HTERT RPE-1 (cell line): ENCODE data around the gene CENPS.
"Not testable (repeated sequence)": the region's sequence is repeated elsewhere in the genome, so short reads cannot be mapped to it uniquely, and the experiment has no call there.

Experiments
- in situ Hi-C: fragments of 300-500 bp; cut with MboI; formaldehyde crosslinking; loops from 4 replicates; pipeline ENCODE4 v1.14.3; 2020; ENCODE audit warnings: low sequenced_read_pairs

Gene CENPS

DNA sequence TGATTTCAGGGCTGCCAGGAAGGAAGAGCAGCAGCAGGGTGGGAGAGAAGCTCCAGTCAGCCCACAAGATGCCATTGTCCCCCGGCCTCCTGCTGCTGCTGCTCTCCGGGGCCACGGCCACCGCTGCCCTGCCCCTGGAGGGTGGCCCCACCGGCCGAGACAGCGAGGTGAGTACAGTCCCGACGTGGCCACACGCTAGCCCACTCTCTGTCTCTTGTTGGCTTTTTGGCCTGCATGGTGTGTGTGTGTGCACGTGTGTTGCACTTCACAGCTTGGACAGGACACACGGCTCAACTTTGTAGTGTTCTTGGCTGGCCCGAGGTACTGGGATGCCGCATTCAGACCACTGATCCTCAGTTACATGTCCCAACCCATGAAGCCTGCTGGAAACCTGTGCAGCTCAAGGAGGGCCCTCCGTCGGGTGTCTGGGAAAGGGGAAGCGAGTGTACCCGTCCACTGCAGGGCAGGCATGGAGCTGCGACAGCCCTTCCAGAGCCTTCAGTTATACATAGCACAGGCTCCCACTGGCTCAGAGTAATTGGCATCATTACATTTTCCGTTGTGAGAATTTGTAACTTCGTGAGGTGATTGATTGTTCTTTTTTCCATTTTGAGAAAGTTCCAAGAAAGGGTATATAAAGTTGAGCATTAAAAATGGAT, 20.1 kb downstream of the CENPS start:
- in situ Hi-C loops: no loop called here

DNA sequence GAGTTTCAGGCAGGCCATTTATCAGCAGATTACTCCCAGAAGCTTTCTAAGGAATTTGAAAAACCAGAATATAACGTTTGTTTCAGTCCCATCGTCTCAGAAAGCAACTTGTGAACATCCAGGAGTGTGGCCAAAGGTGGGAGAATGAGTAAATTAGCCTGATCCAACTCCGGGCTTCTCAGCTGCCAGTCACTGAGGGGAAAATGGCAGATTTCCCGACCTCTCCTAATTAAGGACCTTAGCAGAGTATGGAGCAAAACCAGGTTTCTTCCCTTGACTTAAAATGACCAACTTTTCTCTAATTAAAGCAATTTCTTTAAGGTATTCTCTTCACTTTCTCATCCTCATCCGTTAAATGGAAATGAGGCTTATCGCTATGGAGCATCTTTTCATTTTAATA, 20.6 kb downstream of the CENPS start:
- in situ Hi-C loops: no loop called here

DNA sequence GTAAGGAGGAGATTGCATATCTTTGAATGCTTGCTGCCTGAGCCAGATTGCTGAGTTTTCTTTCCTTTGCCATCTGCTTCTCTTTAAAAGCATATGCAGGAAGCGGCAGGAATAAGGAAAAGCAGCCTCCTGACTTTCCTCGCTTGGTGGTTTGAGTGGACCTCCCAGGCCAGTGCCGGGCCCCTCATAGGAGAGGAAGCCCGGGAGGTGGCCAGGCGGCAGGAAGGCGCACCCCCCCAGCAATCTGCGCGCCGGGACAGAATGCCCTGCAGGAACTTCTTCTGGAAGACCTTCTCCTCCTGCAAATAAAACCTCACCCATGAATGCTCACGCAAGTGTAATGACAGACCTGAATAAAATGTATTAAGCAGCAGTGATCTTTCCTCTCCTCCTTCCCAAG, 21.1 kb downstream of the CENPS start:
- in situ Hi-C loops: no loop called here

DNA sequence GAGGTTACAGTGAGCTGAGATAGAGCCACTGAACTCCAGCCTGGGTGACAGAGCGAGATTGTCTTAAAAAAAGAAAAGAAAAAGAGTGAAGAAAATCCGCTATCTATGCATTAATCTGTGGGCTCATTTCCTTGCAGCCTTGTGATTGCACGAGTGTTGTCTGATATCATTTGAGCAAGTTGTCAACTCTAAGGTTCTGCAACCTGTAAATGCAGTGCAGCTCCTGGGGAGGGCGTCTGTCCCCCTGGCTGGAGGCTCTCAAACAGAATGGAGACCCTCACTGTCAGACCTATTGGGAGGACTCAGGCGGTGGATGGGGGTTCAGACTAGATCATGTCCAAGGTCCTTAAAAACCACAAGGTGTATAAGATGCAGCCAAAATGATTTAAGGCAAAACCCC, 25.8 kb downstream of the CENPS start:
- in situ Hi-C loops: no loop called here

DNA sequence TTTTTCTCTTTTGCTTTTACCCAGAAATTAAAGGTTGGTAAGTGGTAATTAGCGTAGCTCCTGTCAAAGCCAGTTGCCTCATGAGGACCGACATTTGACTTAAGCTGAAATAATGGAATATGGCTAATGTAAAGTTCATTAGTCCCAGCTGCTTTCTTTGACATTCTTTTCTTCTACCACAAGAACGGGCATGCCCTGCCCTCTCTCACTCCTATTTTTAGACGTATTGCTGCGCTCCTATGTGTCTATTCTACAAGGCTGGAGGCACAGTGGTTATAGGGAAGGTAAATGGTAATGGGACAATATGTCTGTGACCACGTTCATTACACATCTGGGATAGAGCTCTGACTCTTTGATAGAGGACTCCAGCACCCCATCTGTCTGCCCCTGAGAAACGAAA, 26.4 kb downstream of the CENPS start:
- in situ Hi-C loops: no loop called here

DNA sequence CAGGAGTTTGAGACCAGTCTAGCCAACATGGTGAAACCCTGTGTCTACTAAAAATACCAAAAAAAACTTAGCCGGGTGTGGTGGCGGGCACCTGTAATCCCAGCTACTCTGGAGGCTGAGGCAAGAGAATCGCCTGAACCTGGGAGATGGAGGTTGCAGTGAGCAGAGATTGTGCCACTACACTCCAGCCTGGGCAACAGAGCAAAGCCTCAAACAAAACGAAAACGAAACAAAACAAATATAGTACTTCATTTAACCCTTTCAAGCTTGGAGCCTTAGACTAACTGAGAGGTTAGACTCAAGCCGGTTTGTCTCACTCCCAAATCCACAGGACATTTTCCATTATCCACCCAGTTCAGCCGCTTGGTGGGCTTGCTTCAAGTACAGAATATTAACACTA, 27.2 kb downstream of the CENPS start:
- in situ Hi-C loops: not testable (repeated sequence)

DNA sequence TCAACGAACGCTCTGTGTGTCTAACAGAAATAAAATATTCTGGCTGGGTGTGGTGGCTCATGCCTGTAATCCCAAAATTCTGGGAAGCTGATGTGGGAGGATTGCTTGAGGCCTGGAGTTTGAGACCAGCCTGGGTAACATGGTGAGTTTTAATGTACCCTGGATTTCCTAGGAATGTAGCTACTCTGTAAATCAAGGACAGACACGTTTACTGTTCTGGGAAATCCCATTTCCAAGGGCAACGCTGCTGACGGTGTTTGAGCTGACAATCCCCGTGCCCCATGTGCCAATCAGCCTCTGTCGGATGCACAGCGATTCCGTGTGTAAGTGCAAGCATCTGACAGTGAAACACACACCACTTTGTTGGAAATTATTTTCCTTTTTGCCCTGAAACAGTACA, 27.6 kb downstream of the CENPS start:
- in situ Hi-C loops: no loop called here

DNA sequence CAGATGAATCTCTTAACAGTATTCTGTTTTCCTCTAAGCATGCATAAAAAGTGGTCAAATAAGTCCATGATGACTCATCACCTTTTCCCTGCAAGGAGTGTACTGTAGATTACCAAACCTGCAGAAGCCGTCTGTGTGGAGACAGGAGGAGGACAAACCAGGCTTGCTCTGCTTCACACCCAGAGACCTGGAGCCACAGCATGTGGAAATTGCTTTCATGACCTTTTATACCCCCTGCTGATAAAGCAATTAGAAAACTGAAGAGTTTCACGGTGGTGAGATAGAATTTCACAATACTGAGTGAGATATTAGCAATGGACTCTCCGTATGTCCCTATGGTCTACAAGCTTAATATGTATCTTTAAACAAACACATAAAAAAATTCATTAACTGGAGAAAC, 29.0 kb downstream of the CENPS start:
- in situ Hi-C loops: no loop called here

DNA sequence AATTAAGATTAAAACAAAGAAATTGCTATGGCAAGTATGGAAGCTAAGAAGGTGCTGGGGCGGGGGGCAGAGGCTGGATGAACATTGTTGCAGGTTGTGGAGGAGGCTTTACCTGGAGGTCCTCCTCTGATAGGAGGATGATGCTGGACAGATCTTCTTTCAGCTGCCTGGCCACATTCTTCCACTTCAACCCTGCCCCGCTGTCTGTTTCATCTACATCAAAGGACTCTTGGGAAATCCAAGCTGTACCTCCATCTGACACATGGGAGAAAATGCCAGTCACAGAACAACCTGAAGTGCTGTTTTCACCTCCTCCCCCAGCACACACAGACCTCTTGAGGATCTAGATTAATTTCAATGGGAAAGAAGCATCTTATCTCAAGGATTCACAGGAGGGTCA, 36.8 kb downstream of the CENPS start:
- in situ Hi-C loops: no loop called here

DNA sequence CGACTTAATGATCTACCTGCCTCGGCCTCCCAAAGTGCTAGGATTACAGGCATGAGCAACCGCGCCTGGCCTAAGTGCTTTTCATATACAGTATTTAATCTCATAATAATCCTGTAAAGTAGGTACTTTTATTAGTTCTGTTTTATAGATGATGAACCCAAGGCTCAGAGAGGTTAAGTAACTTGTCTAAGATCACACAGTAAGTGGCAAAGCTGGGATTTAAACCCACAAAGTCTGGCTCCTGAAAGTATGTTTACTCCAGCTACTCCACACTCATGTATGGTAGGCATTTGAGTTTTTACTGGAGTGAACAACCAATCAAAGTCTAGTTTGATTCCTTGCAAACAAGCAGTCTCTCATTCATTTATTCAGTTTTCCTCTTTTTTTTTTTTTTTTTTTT, 39.8 kb downstream of the CENPS start:
- in situ Hi-C loops: no loop called here

DNA sequence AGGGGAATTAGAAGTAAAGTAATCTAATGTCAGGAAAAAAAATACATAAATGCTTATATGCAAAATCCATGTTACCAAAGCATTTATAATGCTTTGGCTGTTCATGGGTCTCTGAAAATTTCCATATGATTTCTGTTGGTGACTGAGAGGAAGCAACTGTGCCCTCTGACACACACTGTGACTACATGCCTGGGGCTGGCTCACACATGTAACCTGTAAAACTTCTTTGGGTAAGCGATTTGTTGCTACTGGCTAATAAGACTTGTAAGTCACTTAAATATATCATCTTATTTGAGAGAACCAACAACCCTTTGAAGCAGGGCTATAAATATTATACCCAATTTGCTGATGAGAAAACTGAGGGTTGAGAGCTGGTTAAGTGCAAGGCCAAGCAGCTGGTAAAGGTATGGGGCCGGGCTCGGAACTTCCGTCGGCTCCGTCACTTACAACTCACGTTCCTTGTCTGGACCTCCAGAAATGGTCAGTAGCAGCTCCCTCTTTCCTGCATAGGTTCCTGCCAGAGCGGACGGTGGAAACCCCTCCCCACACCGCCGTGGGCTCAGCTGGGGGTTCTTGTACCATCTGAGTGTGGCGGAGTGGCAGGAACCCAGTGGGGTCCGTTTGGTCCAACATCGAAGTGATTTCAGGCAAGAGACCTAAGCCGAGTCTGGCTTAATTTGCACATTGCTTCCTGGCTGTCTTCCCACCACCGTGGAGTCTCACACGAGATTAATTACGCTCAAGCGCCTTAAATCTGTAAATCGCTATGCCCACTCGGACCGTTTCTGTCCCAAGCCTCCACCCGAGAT, 41.4 kb downstream of the CENPS start:
- in situ Hi-C loops: no loop called here

DNA sequence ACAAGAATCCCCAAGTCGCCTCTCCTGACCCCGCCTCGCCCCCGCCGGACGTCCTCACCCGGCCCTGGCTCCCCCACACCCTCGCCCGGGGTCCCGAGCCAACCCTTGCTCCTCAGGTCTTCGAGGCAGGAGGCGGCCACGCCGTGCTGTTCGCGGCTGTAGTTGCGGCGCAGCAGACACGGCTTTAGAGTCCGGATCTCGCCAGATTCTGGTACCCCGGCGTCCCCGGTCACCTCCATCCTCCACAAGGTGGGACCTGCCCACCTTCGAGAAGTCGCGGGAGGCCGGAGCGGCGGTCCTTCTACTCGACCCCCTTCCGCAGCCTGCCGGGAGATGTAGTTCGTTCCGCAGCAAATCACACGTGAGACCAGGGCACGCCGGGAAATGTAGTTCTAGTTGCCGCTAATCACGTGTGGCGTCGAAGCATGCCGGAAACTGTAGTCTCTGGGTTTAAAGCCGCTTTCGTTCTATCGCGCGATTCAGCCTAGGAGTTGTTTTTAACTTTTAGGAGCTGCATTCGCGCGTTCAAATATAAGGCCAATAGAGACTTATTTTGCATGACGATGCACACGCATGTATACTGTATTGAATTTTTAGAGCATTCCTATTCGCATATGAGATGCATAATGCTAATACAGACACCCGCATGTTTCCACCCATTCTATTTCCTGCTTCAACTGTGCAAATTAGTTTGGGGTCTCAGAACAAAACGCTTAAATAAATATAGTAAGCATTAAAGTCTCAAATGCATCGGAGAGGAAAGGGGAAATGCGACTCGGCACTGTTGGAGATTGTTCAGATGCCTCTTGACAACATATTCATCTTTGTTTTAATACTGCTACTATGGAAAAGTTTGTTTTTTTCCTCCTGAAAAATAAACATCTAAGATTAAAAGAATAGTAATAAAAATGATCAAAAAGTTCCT, 42.2 kb downstream of the CENPS start, which contains the start of gene DFFA:
Gene DFFA, minus strand, starts transcription at position 310 of the 925 bp plus-strand sequence. Its CDS starts 71 bp downstream, at position 239.
- in situ Hi-C loops: no loop called here

DNA sequence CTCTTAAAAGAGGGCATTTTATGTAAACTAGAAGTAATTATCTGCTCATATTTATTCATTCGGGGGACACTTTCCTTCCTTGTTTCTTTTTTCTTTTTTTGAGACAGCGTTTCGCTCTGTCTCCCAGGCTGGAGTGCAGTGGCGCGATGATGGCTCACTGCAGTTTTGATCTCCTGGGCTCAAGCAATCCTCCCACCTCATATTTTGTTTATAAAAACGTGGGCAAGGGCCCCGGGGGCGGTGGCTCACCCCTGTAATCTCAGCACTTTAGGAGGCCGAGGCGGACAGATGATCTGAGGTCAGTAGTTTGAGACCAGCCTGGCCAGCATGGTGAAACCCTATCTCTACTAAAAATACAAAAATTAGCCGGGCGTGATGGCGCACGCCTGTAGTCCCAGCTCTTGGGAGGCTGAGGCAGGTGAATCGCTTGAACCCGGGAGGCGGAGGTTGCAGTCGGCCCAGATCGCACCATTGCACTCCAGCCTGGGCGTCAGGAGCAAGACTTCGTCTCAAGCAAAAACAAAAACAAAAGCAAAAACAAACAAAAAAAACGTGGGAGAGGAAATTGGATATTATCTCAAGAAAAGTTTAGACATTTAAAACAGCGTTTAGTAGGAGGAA, 43.0 kb downstream of the CENPS start:
- in situ Hi-C loops: no loop called here

DNA sequence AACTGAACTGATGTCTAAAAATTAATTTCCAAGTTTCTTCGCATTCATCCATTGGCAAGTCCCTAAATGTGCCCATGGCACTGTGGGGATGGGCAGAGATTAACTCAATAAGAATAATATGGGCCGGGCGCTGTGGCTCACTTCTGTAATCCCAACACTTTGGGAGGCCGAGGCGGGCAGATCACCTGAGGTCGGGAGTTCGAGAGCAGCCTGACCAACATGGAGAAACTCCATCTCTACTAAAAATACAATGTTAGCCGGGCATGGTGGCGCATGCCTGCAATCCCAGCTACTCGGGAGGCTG, 44.0 kb downstream of the CENPS start:
- in situ Hi-C loops: not testable (repeated sequence)

DNA sequence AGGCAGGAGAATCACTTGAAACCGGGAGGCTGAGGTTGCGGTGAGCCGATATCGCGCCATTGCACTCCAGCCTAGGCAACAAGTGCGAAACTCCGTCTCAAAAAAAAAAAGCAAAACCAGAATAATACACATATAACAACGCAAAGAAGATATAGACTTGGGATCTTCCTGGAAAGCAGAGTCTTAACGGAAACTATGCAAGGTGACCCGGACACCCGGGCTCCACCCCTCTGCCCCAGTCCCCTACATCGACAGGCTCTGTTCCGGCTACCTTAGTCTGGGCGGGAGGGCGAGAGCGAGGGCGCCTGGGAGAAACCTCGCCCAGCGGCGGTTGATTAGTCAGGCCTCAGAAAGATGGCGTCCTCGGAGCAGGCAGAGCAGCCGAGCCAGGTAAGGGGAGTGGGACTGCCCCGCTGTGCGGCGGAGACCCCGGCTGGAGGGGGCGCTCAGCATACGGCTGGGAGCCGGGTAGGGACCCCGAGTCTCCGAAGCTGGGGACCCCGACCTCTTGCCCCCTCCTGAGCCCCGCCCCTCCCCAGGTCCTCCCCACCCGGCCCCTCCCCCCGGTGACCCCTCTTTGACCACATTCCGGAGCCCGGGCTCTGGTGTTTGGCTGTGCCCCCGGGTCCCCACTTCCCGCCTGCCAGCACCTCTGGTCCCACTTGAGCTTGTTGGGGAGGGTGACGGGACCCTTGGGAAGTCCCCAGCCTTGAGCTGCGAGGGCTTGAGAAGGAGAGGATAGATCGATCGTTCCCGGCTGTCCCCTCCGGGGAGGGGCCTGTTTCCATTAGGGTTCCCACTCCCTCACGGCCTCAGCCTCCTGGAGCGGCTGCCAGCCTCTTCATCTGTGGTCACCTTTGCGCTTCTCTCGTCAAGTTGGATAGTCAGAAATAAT, 44.6 kb downstream of the CENPS start, which contains the start of gene PEX14:
Gene PEX14, plus strand, starts transcription at position 338 of the 895 bp plus-strand sequence. Its CDS starts 17 bp downstream, at position 355.
- in situ Hi-C loops: no loop called here

DNA sequence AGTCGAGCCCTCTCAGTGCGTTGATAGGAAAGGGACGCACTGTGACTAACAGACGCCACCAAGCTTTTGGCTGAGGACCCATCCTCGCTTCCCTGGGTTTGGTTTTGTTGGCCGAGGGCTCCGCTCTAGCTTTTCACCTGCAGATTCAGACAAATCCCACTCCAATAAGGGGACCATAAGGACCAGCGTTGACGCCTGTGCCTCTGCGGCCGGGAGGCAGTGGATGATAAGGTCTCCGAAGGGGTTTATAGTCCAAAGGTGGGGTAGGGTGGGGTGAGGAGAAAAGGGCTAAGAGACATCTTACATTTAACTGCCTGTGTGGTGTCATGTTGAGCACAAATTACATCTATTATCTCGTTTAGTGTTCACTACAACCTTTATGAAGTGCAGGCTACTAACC, 45.3 kb downstream of the CENPS start:
- in situ Hi-C loops: no loop called here

DNA sequence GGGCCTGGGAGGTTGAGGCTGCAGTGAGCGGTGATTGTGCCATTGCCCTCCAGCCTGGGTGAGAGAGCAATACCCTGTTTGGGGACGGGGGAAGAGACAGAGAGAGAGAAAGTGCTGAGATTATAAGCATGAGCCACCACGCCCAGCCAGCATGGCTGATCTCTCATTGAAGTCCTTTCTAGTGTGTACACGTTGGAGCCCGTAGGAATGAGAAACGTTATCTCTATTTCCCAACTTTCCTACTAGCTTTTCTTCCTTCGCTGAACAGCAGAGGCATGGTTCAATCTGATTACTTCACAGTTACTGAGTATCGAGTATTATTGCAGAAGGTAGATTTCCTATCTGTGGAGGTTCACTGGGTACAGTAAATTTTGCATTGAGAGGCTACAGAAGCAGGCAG, 49.1 kb downstream of the CENPS start:
- in situ Hi-C loops: no loop called here

DNA sequence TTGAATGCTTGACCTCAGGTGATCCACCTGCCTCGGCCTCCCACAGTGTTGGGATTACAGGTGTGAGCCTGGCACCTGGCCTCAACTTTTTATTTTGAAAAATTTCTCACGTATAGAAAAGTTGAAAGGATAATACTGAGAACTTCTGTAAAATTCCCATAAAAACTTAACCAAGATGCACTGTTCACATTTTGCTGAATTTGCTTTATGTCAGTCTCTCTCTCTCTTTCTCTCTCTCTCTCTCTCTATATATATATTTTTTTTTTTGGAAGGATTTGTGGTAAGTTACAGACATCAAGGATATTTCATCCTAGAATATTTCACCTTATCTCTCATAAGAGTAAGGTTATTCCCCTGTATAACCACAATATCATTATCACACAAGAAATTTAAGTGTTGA, 50.4 kb downstream of the CENPS start:
- in situ Hi-C loops: no loop called here

DNA sequence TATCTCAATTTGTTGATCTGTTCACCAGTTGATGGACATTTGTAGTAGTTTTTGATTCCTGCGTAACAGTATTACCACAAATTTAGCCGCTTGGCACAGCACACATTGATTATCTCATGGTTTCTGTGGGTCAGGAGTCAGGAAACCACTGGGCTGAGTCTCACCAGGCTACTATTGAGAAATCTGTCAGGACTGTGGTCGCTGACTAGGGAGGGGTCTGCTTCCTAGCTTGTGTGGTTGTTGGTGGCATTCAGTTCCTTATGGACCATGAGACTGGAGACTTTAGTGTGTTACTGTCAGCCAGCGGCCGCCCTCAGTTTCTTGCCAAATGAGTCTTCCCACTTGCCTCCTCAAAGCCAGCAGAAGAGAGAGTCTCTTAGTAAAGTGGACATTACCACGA, 54.3 kb downstream of the CENPS start:
- in situ Hi-C loops: no loop called here
